ENCODE data around the gene RIT1. TPM values are rescaled to one million over a fixed set of nuclear protein-coding genes. Genes with fewer than 3 reads are reported as not detected.

Gene RIT1
- total and polyA plus RNA-seq, 2 of the 13 experiments (the other 11 are each of a cell fraction or from before 2014, with no cell fraction given) = 12.2 to 32.2 TPM

DNA sequence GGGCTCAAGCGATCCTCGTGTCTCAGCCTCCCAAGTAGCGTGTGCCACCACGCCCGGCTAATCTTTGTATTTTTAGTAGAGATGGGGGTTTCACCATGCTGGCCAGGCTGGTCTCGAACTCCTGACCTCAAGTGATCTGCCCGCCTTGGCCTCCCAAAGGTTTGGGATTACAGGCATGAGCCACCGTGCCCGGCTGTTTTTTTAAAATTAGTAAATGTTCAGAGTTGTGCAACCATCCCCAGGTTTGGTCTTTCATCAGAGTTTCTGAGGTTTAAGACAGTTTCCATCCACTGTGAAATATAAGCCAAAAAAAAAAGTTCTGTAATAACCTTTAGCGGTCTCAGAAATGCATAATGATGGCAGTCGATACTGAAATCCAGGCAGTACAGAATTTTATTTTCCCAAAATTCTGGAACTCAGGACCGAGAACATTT lies 52.3 kb downstream of the RIT1 start:
- no TSS peak for BruUV-seq (replicated peaks)
- Histone ChIP-seq H2AFZ (ENCODE audit: low read length) (no peak overlapping the region), H3K36me3 (replicated peaks in 1 of 2; ENCODE audit: control insufficient read depth in 1 of 2, insufficient read depth in 2 of 2, low read length in 2 of 2) (peaks cover 2 to 5% of the 10 kb centered on the region in 2 experiments; a peak in 2 of 5 replicates), H3K79me2 (ENCODE audit: insufficient read depth, low read length) (peaks cover 16% of the 10 kb centered on the region), H3K4me3 (replicated peaks in 1 of 3; ENCODE audit: insufficient read depth in 1 of 3, low read depth in 2 of 3, low read length in 3 of 3) (peak overlapping the region; percentile 78 to 90 (median 82)), H3K4me2 (ENCODE audit: low read depth, low read length) (peak overlapping the region; percentile 82), H3K27ac (ENCODE audit: extremely low read length, insufficient read depth, low read length) (peak overlapping the region; percentile 57), H3K4me1 (ENCODE audit: insufficient read depth, low read length) (peaks cover 23% of the 10 kb centered on the region), H3K27me3 (ENCODE audit: control insufficient read depth in 1 of 2, insufficient read depth in 2 of 2, low read length in 2 of 2) (no peaks in the 10 kb centered on the region), H3K9ac (ENCODE audit: insufficient read depth, low read depth, low read length) (peak overlapping the region; percentile 92), H4K20me1 (ENCODE audit: insufficient read depth, low read length) (no peaks in the 10 kb centered on the region), H3K9me3 (ENCODE audit: low read length) (no peaks in the 10 kb centered on the region)
- ChIA-PET CTCF (ENCODE audit: low intra/inter-chr PET ratio, low total read pairs) (no interaction called here), POLR2A (interaction anchor here (0.9 to 2.0 kb wide), 11 partner anchors 8 to 354 kb away, joined by 3 to 11 read pairs (median 3); partner anchors contain the start of genes KHDC4, PMF1 and RXFP4)
- DNase-seq (ENCODE audit: low spot score) (no peak), ATAC-seq (no peak; the same call in 2 of the 3 replicates), FAIRE-seq (no peak)
- WGBS (ENCODE audit: low lambda C conversion rate) = under 1% methylated on average over 12 of the region's 12 CpGs
- intact Hi-C loops (cut with micrococcal nuclease; ENCODE audit: unreplicated experiment) = no loop called here
- in situ Hi-C loops (cut with HindIII; ENCODE audit: extremely low pct_ligation_motif_present, low pct_unique_long_range_greater_than_20kb) = no loop called here
- TF ChIP-seq, protein P1, sequence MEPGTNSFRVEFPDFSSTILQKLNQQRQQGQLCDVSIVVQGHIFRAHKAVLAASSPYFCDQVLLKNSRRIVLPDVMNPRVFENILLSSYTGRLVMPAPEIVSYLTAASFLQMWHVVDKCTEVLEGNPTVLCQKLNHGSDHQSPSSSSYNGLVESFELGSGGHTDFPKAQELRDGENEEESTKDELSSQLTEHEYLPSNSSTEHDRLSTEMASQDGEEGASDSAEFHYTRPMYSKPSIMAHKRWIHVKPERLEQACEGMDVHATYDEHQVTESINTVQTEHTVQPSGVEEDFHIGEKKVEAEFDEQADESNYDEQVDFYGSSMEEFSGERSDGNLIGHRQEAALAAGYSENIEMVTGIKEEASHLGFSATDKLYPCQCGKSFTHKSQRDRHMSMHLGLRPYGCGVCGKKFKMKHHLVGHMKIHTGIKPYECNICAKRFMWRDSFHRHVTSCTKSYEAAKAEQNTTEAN (CRISPR knock-in tag; conservative IDR thresholded peaks at IDR 0.05) = no peak
- no peak for TF ChIP-seq FOSL1 (CRISPR knock-in tag; IDR thresholded peaks at IDR 0.05; ENCODE audit: borderline replicate concordance)
- no peak for TF ChIP-seq ZNF577 (CRISPR knock-in tag; IDR thresholded peaks at IDR 0.05; ENCODE audit: borderline replicate concordance, low read depth)
- TF ChIP-seq AKAP8 (CRISPR knock-in tag; IDR thresholded peaks at IDR 0.05) = no peak
- TF ChIP-seq ZFP36L1 (CRISPR knock-in tag; IDR thresholded peaks at IDR 0.05) = no peak
- TF ChIP-seq CEBPB (IDR thresholded peaks at IDR 0.05; ENCODE audit: borderline replicate concordance, low read depth, low read length) = peak; percentile 62; the same call in 1 of the 2 replicates
- TF ChIP-seq, protein P2, sequence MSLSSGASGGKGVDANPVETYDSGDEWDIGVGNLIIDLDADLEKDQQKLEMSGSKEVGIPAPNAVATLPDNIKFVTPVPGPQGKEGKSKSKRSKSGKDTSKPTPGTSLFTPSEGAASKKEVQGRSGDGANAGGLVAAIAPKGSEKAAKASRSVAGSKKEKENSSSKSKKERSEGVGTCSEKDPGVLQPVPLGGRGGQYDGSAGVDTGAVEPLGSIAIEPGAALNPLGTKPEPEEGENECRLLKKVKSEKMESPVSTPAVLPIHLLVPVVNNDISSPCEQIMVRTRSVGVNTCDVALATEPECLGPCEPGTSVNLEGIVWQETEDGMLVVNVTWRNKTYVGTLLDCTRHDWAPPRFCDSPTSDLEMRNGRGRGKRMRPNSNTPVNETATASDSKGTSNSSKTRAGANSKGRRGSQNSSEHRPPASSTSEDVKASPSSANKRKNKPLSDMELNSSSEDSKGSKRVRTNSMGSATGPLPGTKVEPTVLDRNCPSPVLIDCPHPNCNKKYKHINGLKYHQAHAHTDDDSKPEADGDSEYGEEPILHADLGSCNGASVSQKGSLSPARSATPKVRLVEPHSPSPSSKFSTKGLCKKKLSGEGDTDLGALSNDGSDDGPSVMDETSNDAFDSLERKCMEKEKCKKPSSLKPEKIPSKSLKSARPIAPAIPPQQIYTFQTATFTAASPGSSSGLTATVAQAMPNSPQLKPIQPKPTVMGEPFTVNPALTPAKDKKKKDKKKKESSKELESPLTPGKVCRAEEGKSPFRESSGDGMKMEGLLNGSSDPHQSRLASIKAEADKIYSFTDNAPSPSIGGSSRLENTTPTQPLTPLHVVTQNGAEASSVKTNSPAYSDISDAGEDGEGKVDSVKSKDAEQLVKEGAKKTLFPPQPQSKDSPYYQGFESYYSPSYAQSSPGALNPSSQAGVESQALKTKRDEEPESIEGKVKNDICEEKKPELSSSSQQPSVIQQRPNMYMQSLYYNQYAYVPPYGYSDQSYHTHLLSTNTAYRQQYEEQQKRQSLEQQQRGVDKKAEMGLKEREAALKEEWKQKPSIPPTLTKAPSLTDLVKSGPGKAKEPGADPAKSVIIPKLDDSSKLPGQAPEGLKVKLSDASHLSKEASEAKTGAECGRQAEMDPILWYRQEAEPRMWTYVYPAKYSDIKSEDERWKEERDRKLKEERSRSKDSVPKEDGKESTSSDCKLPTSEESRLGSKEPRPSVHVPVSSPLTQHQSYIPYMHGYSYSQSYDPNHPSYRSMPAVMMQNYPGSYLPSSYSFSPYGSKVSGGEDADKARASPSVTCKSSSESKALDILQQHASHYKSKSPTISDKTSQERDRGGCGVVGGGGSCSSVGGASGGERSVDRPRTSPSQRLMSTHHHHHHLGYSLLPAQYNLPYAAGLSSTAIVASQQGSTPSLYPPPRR (CRISPR knock-in tag; IDR thresholded peaks at IDR 0.05; ENCODE audit: borderline replicate concordance) = no peak
- TF ChIP-seq, protein P3, sequence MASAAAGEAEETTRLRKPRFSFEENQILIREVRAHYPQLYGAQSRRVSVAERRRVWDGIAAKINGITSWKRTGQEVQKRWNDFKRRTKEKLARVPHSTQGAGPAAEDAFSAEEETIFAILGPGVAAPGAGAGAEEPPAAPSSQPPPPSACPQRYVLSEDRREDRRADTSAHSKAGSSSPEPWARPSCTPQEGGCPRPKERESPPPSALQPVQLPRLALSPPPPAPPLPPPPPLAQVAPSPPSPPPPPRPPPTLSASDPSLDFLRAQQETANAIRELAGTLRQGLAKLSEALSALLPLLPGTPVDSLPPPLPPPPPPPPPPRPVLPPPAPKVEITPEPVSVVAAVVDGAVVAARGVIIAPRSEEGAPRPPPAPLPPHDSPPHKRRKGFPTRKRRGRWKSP (CRISPR knock-in tag; IDR thresholded peaks at IDR 0.05) = 0 out of 2 replicates have a peak, but pooled peaks have one; percentile 34
- no peak for TF ChIP-seq ZNF253 (CRISPR knock-in tag; IDR thresholded peaks at IDR 0.05; ENCODE audit: borderline replicate concordance)
- TF ChIP-seq, protein P4, sequence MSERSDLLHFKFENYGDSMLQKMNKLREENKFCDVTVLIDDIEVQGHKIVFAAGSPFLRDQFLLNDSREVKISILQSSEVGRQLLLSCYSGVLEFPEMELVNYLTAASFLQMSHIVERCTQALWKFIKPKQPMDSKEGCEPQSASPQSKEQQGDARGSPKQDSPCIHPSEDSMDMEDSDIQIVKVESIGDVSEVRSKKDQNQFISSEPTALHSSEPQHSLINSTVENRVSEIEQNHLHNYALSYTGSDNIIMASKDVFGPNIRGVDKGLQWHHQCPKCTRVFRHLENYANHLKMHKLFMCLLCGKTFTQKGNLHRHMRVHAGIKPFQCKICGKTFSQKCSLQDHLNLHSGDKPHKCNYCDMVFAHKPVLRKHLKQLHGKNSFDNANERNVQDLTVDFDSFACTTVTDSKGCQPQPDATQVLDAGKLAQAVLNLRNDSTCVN (CRISPR knock-in tag; IDR thresholded peaks at IDR 0.05; ENCODE audit: borderline replicate concordance) = no peak
- TF ChIP-seq TEAD2 (CRISPR knock-in tag; IDR thresholded peaks at IDR 0.05) = no peak
- TF ChIP-seq, protein P5, sequence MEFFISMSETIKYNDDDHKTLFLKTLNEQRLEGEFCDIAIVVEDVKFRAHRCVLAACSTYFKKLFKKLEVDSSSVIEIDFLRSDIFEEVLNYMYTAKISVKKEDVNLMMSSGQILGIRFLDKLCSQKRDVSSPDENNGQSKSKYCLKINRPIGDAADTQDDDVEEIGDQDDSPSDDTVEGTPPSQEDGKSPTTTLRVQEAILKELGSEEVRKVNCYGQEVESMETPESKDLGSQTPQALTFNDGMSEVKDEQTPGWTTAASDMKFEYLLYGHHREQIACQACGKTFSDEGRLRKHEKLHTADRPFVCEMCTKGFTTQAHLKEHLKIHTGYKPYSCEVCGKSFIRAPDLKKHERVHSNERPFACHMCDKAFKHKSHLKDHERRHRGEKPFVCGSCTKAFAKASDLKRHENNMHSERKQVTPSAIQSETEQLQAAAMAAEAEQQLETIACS (CRISPR knock-in tag; IDR thresholded peaks at IDR 0.05) = no peak
- TF ChIP-seq NFE2L2 (IDR thresholded peaks at IDR 0.05; ENCODE audit: low read length) = no peak
